GM21423 (cell line): ENCODE results near the gene DMD.
A peak's percentile ranks its signal among the peaks of the same experiment; 100 is the strongest.

Experiments used
- ATAC-seq: cut with Tn5 transposase; IDR thresholded peaks from one replicate; pipeline ENCODE4 v1.9.1; 2021; ENCODE audit warnings: mild to moderate bottlenecking, moderate library complexity; ENCODE audit not compliant: unreplicated experiment

The DMD gene

GRCh38 chrX:31329298-31329697 lies 1882.1 kb downstream of the DMD start:
- ATAC-seq, result no peak

- ATAC-seq, result peak; percentile 83
Observed at GRCh38 chrX:31323658-31324057, 1887.7 kb downstream of the DMD start.

GRCh38 chrX:31320740-31321139 lies 1890.6 kb downstream of the DMD start:
- ATAC-seq, result no peak

- no peak for ATAC-seq
Observed at GRCh38 chrX:31319586-31319985, 1891.8 kb downstream of the DMD start.

- no peak for ATAC-seq
Observed at GRCh38 chrX:31318866-31319265, 1892.5 kb downstream of the DMD start.

- ATAC-seq, result no peak
Observed at GRCh38 chrX:31316340-31316991, 1894.9 kb downstream of the DMD start.

- no peak for ATAC-seq
Observed at GRCh38 chrX:31314921-31315320, 1896.4 kb downstream of the DMD start.

GRCh38 chrX:31307952-31308351 lies 1903.4 kb downstream of the DMD start:
- ATAC-seq, result no peak

GRCh38 chrX:31302573-31303075 lies 1908.7 kb downstream of the DMD start:
- ATAC-seq, result no peak

GRCh38 chrX:31301941-31302340 lies 1909.4 kb downstream of the DMD start:
- ATAC-seq, result no peak

- no peak for ATAC-seq
Observed at GRCh38 chrX:31301203-31301602, 1910.1 kb downstream of the DMD start.

GRCh38 chrX:31298916-31299315 lies 1912.4 kb downstream of the DMD start:
- ATAC-seq, result no peak

GRCh38 chrX:31297881-31298280 lies 1913.5 kb downstream of the DMD start:
- no peak for ATAC-seq

- ATAC-seq, result no peak
Observed at GRCh38 chrX:31294475-31294874, 1916.9 kb downstream of the DMD start.

- peak; percentile 51 for ATAC-seq
Observed at GRCh38 chrX:31293409-31293808, 1917.9 kb downstream of the DMD start.

GRCh38 chrX:31291131-31291530 lies 1920.2 kb downstream of the DMD start:
- ATAC-seq, result no peak

- no peak for ATAC-seq
Observed at GRCh38 chrX:31287861-31288260, 1923.5 kb downstream of the DMD start.

- ATAC-seq, result no peak
Observed at GRCh38 chrX:31280580-31280979, 1930.8 kb downstream of the DMD start.

GRCh38 chrX:31279359-31279758 lies 1932.0 kb downstream of the DMD start:
- ATAC-seq, result no peak

GRCh38 chrX:31272472-31272775 lies 1938.9 kb downstream of the DMD start:
- ATAC-seq, result no peak

- no peak for ATAC-seq
Observed at GRCh38 chrX:31271615-31272471, 1939.5 kb downstream of the DMD start.

GRCh38 chrX:31269914-31270313 lies 1941.4 kb downstream of the DMD start:
- ATAC-seq, result no peak
